Astrocyte (in vitro differentiated cells and primary cell): ENCODE results near the gene PLD3. TPM values are rescaled to one million over a fixed set of nuclear protein-coding genes. Genes with fewer than 3 reads are reported as not detected.

Experiments
- DNase-seq: peaks from one replicate; pipeline ENCODE4 v3.0.0-alpha.2; 2010; ENCODE audit warnings: low read depth
- FAIRE-seq: peaks from 2 replicates; lab custom pipeline; 2011; peaks lifted over from hg19 to GRCh38; lab: Jason Lieb, UNC
- H2AFZ ChIP-seq: 2 replicates; pipeline ENCODE4 v1.6.0; 2012; ENCODE audit warnings: low read depth, low read length, inconsistent platforms
- H3K27ac ChIP-seq: 2 replicates; pipeline ENCODE4 v1.5.1; 2011; ENCODE audit warnings: low read depth, low read length, inconsistent platforms
- H3K27me3 ChIP-seq: 2 replicates; pipeline ENCODE4 v1.6.0; 2011; ENCODE audit warnings: low read length, inconsistent platforms; ENCODE audit not compliant: insufficient read depth
- H3K36me3 ChIP-seq: 2 replicates; pipeline ENCODE4 v1.5.1; 2011; ENCODE audit warnings: low read length, inconsistent platforms; ENCODE audit not compliant: insufficient read depth
- H3K4me1 ChIP-seq: 2 replicates; pipeline ENCODE4 v1.5.1; 2011; ENCODE audit warnings: low read length, inconsistent platforms; ENCODE audit not compliant: insufficient read depth
- H3K4me2 ChIP-seq: 2 replicates; pipeline ENCODE4 v1.6.0; 2012; ENCODE audit warnings: low read length, inconsistent platforms
- H3K4me3 ChIP-seq: 2 replicates; pipeline ENCODE4 v1.5.1; 2011; ENCODE audit warnings: low read depth, mild to moderate bottlenecking, low read length, inconsistent platforms; ENCODE audit not compliant: insufficient read depth
- H3K79me2 ChIP-seq: 2 replicates; pipeline ENCODE4 v1.6.0; 2012; ENCODE audit warnings: mild to moderate bottlenecking, low read length, inconsistent platforms; ENCODE audit not compliant: insufficient read depth
- H3K9ac ChIP-seq: 2 replicates; pipeline ENCODE4 v1.6.0; 2012; ENCODE audit warnings: mild to moderate bottlenecking, low read length, inconsistent platforms
- H3K9me3 ChIP-seq: 2 replicates; pipeline ENCODE4 v1.5.1; 2012; ENCODE audit warnings: low read depth, mild to moderate bottlenecking, low read length, inconsistent platforms; ENCODE audit not compliant: insufficient read depth
- H4K20me1 ChIP-seq: 2 replicates; pipeline ENCODE4 v1.6.0; 2012; ENCODE audit warnings: low read length, inconsistent platforms; ENCODE audit not compliant: insufficient read depth
- H3K27ac Mint-ChIP-seq: one replicate; pipeline ENCODE4 v1.8.0; 2021; ENCODE audit warnings: mild to moderate bottlenecking, mixed read lengths; ENCODE audit not compliant: unreplicated experiment
- H3K27me3 Mint-ChIP-seq: one replicate; pipeline ENCODE4 v1.8.0; 2021; ENCODE audit warnings: low read depth, mixed read lengths; ENCODE audit not compliant: unreplicated experiment
- H3K36me3 Mint-ChIP-seq: one replicate; pipeline ENCODE4 v1.8.0; 2021; ENCODE audit warnings: low read depth, mixed read lengths; ENCODE audit not compliant: unreplicated experiment
- H3K4me1 Mint-ChIP-seq: one replicate; pipeline ENCODE4 v1.8.0; 2021; ENCODE audit warnings: low read depth, mixed read lengths; ENCODE audit not compliant: unreplicated experiment
- H3K4me3 Mint-ChIP-seq: one replicate; pipeline ENCODE4 v1.8.0; 2021; ENCODE audit warnings: mild to moderate bottlenecking, moderate library complexity, mixed read lengths; ENCODE audit not compliant: unreplicated experiment
- H3K9me3 Mint-ChIP-seq: one replicate; pipeline ENCODE4 v1.8.0; 2021; ENCODE audit warnings: mild to moderate bottlenecking, mixed read lengths; ENCODE audit not compliant: unreplicated experiment
- EZH2 ChIP-seq: IDR thresholded peaks from 2 replicates; pipeline ENCODE4 v1.6.1; 2012; ENCODE audit warnings: mild to moderate bottlenecking, low read length, inconsistent platforms; ENCODE audit not compliant: insufficient read depth
- total RNA-seq: library from RNA; stranded (reverse); gene quantifications from 2 replicates; pipeline ENCODE4 v1.2.1, GENCODE V29; 2021
- TF ChIP-seq, protein P1 (sequence below): IDR thresholded peaks from 2 replicates; pipeline ENCODE4 v1.5.1; 2011; ENCODE audit warnings: low read depth, mild to moderate bottlenecking, inconsistent platforms, low read length, moderate library complexity; ENCODE audit not compliant: insufficient read depth

PLD3 gene
- total RNA-seq, 1 donor from 2014 or later = 728 TPM

DNA sequence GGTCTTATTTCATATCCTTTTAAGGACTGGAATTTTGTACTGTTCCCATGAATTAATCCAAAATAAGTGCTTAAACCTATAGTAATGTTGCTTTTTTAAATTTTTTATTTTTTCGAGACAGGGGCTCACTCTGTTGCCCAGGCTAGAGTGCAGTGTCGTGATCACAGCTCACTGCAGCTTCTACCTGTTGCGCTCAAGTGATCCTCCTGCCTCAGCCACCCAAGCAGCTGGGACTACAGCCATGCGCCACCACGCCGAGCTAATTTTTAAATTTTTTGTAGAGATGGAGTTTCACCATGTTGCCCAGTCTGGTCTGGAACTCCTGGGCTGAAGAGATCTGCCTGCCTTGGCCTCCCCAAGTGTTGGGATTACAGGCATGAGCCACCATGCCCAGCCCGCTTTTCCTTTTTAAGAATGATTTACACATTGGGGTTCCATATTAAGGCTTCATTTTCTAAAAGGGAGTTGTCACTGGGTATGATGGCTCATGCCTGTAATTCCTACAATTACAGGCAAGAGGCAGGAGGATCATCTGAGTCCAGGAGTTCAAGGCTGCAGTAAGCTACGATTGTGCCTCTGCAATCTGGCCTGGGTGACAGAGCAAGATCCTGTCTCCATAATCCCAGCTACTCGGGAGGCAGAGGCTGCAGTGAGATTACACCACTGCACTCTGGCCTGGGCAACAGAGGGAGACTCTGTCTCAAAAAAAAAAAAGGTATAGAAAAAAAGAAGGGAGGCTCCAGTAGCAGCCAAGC is 35.1 kb upstream of the PLD3 start:
- Histone ChIP-seq H3K4me2 (no peak overlapping the region), H4K20me1 (no peaks in the 10 kb centered on the region), H3K36me3 (no peaks in the 10 kb centered on the region), H3K79me2 (no peaks in the 10 kb centered on the region), H3K9ac (no peak overlapping the region), H3K27ac (no peak overlapping the region), H3K9me3 (no peaks in the 10 kb centered on the region), H3K27me3 (no peaks in the 10 kb centered on the region), H3K4me3 (no peak overlapping the region), H2AFZ (no peak overlapping the region), H3K4me1 (no peaks in the 10 kb centered on the region)
- Mint-ChIP-seq H3K27me3 (no peaks in the 10 kb centered on the region), H3K36me3 (peaks cover 1% of the 10 kb centered on the region), H3K4me1 (no peaks in the 10 kb centered on the region), H3K27ac (no peak overlapping the region), H3K4me3 (no peak overlapping the region), H3K9me3 (no peaks in the 10 kb centered on the region)
- TF ChIP-seq EZH2 = no peak
- TF ChIP-seq, protein P1, sequence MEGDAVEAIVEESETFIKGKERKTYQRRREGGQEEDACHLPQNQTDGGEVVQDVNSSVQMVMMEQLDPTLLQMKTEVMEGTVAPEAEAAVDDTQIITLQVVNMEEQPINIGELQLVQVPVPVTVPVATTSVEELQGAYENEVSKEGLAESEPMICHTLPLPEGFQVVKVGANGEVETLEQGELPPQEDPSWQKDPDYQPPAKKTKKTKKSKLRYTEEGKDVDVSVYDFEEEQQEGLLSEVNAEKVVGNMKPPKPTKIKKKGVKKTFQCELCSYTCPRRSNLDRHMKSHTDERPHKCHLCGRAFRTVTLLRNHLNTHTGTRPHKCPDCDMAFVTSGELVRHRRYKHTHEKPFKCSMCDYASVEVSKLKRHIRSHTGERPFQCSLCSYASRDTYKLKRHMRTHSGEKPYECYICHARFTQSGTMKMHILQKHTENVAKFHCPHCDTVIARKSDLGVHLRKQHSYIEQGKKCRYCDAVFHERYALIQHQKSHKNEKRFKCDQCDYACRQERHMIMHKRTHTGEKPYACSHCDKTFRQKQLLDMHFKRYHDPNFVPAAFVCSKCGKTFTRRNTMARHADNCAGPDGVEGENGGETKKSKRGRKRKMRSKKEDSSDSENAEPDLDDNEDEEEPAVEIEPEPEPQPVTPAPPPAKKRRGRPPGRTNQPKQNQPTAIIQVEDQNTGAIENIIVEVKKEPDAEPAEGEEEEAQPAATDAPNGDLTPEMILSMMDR = no peak
- DNase-seq = no peak
- no peak for FAIRE-seq

DNA sequence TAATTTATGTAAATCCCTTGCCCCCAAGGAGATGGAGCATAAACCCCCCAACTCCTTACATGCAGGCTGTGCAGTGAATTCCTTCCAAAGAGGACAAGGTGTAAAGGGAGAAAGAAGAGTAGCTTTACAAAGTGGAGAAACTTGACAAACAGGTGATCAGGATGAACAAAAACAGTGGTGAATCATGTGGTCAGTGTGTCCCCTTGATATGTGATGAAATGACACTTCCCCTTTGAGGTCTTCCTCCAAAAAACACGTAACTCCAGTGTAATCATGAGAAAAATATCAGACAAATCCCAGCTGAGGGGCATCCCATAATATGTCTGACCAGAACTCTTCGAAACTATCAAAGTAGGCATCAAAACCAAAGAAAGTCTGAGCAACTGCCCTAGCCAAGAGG is 33.8 kb upstream of the PLD3 start:
- Mint-ChIP-seq H3K4me1 (no peaks in the 10 kb centered on the region), H3K4me3 (no peak overlapping the region), H3K27ac (no peak overlapping the region), H3K9me3 (no peaks in the 10 kb centered on the region), H3K36me3 (peaks cover 1% of the 10 kb centered on the region), H3K27me3 (no peaks in the 10 kb centered on the region)
- TF ChIP-seq, protein P1 = no peak
- TF ChIP-seq EZH2 = no peak
- H2AFZ ChIP-seq = no peak overlapping the region
- H3K79me2 ChIP-seq = no peaks in the 10 kb centered on the region
- H3K4me1 ChIP-seq = no peaks in the 10 kb centered on the region
- H3K27me3 ChIP-seq = no peaks in the 10 kb centered on the region
- no peak overlapping the region for H3K4me3 ChIP-seq
- DNase-seq (no peak), FAIRE-seq (no peak)
- no peak overlapping the region for H3K9ac ChIP-seq
- H3K27ac ChIP-seq = no peak overlapping the region
- no peaks in the 10 kb centered on the region for H3K36me3 ChIP-seq
- H3K9me3 ChIP-seq = no peaks in the 10 kb centered on the region
- H3K4me2 ChIP-seq = no peak overlapping the region
- H4K20me1 ChIP-seq = no peaks in the 10 kb centered on the region

DNA sequence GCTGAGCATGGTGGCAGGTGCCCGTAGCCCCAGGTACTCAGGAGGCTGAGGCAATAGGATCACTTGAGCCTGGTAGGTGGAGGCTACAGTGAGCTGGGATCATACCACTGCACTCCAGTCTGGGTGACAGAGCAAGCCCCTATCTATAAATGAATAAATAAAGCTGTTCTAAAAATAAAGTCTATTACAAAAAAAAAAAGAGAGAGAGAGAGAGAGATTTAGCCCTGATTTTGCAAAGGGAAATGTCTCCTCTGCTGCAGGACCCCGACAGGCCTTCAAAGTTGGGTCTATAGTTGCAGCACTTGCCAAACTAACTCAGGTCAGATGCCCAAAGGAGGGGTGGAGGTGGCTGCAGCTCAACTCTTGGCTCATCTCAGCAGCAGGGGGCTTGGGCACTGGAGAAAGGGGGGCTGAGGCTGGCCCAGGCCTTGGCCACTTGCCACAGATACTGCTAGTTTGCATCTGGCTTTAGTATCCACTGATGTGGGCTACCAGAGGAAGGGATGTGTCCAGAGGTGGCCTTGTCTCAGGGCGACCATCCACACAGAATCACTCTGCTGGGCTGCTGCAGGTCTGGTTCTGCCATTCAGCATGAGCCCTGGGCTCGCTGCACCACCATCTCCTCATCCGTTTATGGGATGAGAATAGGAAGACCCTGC is 32.6 kb upstream of the PLD3 start:
- H3K9me3 Mint-ChIP-seq = no peaks in the 10 kb centered on the region
- H3K36me3 ChIP-seq = no peaks in the 10 kb centered on the region
- no peak overlapping the region for H3K27ac ChIP-seq
- no peaks in the 10 kb centered on the region for H3K4me1 ChIP-seq
- TF ChIP-seq EZH2 = no peak
- TF ChIP-seq, protein P1 = no peak
- H3K4me3 Mint-ChIP-seq = no peak overlapping the region
- no peaks in the 10 kb centered on the region for H3K27me3 Mint-ChIP-seq
- H3K4me2 ChIP-seq = no peak overlapping the region
- H2AFZ ChIP-seq = no peak overlapping the region
- H4K20me1 ChIP-seq = peaks cover 5% of the 10 kb centered on the region
- H3K27ac Mint-ChIP-seq = no peak overlapping the region
- H3K27me3 ChIP-seq = no peaks in the 10 kb centered on the region
- DNase-seq (no peak), FAIRE-seq (no peak)
- H3K4me1 Mint-ChIP-seq = no peaks in the 10 kb centered on the region
- H3K9ac ChIP-seq = no peak overlapping the region
- H3K79me2 ChIP-seq = no peaks in the 10 kb centered on the region
- peaks cover 7% of the 10 kb centered on the region for H3K36me3 Mint-ChIP-seq
- no peak overlapping the region for H3K4me3 ChIP-seq
- H3K9me3 ChIP-seq = no peaks in the 10 kb centered on the region
